Measurements from ENCODE around the gene PAPPA2. TPM values are rescaled to one million over a fixed set of nuclear protein-coding genes. Genes with fewer than 3 reads are reported as not detected.

PAPPA2 gene
- total and polyA plus RNA-seq, 2 of the 8 experiments (the other 6 are each of a cell fraction or from before 2014, with no cell fraction given): 0.08 to 0.88 TPM

DNA sequence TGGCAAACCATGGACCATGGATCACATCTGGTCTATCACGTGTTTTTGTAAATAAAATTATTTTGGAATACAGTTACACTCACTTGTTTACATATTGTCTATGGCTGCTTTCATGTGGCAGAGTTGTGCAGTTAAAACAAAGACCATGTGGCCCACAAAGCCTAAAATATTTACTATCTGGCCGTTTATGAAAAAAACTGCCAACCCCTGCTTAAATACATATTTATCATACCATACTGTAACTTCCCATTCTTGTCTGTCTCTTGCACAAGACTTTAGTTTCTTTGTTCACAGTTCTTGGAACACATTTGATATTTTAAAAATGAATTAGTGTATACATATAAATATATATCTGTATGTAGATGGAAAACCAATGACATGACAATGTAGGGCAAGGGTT, 141.5 kb downstream of the PAPPA2 start:
- H3K79me1 ChIP-seq (ENCODE audit: low read depth, low read length): no peaks in the 10 kb centered on the region
- no peak overlapping the region for H3K56ac ChIP-seq (replicated peaks; ENCODE audit: insufficient read length, low read depth, low read length)
- H3K18ac ChIP-seq (ENCODE audit: extremely low read depth, low read length): no peak overlapping the region
- H3K4me2 ChIP-seq (ENCODE audit: insufficient read depth in 1 of 2, low read depth in 2 of 2, low read length in 2 of 2): no peak overlapping the region
- H2BK120ac ChIP-seq (replicated peaks; ENCODE audit: low read depth, low read length): no peak overlapping the region
- H2AK5ac ChIP-seq (ENCODE audit: low read depth, low read length): no peak overlapping the region
- no peaks in the 10 kb centered on the region for H3K36me3 ChIP-seq (ENCODE audit: control insufficient read depth in 2 of 4, insufficient read depth in 4 of 4, low read length in 3 of 4)
- WGBS, 2 experiments (ENCODE audit: extremely low coverage in 1 of 2, insufficient coverage in 1 of 2, insufficient read length in 1 of 2, insufficient replicate concordance in 2 of 2, low coverage in 1 of 2, low lambda C conversion rate in 2 of 2, missing lambda C conversion rate in 1 of 2): 90% methylated on average over 2 of the region's 2 CpGs; no CpG with 5 or more reads in 1 of the 2 experiments
- no peak overlapping the region for H2BK5ac ChIP-seq (ENCODE audit: low read depth, low read length)
- H2BK20ac ChIP-seq (ENCODE audit: low read length): no peak overlapping the region
- DNase-seq (ENCODE audit: low read depth in 1 of 2, low spot score in 2 of 2) (no peak), FAIRE-seq (no peak)
- H3K27ac ChIP-seq (ENCODE audit: low read depth, low read length): no peak overlapping the region
- no peak for TF ChIP-seq SAP30 (IDR thresholded peaks at IDR 0.05; ENCODE audit: insufficient read depth, insufficient replicate concordance, low read length)
- TF ChIP-seq JUND (IDR thresholded peaks at IDR 0.05; ENCODE audit: low read length): no peak
- TF ChIP-seq BRCA1 (IDR thresholded peaks at IDR 0.05; ENCODE audit: low read depth, low read length): no peak
- TF ChIP-seq, protein P1, sequence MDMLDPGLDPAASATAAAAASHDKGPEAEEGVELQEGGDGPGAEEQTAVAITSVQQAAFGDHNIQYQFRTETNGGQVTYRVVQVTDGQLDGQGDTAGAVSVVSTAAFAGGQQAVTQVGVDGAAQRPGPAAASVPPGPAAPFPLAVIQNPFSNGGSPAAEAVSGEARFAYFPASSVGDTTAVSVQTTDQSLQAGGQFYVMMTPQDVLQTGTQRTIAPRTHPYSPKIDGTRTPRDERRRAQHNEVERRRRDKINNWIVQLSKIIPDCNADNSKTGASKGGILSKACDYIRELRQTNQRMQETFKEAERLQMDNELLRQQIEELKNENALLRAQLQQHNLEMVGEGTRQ (IDR thresholded peaks at IDR 0.05; ENCODE audit: low read length): no peak
- TF ChIP-seq HDAC6 (IDR thresholded peaks at IDR 0.05; ENCODE audit: low read depth, low read length): no peak
- TF ChIP-seq POLR2A (IDR thresholded peaks at IDR 0.05; ENCODE audit: control extremely low read depth in 1 of 2, low read depth in 2 of 2, low read length in 2 of 2): no peak
- H2AFZ ChIP-seq (ENCODE audit: low read length): no peak overlapping the region
- H4K5ac ChIP-seq (ENCODE audit: insufficient read length, low read depth, low read length): no peak overlapping the region
- H3K23me2 ChIP-seq (ENCODE audit: low read depth, low read length): no peaks in the 10 kb centered on the region
- ChIA-PET CTCF (ENCODE audit: partially characterized antibody) (no interaction called here), POLR2A (ENCODE audit: partially characterized antibody) (no interaction called here)
- H3K79me2 ChIP-seq (ENCODE audit: control insufficient read depth in 1 of 2, insufficient read depth in 2 of 2, low read length in 2 of 2): no peaks in the 10 kb centered on the region
- no peak overlapping the region for H3K14ac ChIP-seq (ENCODE audit: insufficient read length)
- H3K23ac ChIP-seq (ENCODE audit: insufficient read length): no peak overlapping the region
- H4K91ac ChIP-seq (replicated peaks; ENCODE audit: insufficient read length, low read length): no peak overlapping the region
- H3K27me3 ChIP-seq (replicated peaks in 1 of 4; ENCODE audit: control insufficient read depth in 3 of 4, extremely low read depth in 1 of 4, insufficient read depth in 3 of 4, low read length in 3 of 4): no peaks in the 10 kb centered on the region
- H2BK12ac ChIP-seq (ENCODE audit: low read depth, low read length): no peak overlapping the region
- H4K20me1 ChIP-seq (replicated peaks in 1 of 2; ENCODE audit: control insufficient read depth in 1 of 2, insufficient read depth in 2 of 2, low read length in 2 of 2): no peaks in the 10 kb centered on the region
- no peak overlapping the region for H2BK15ac ChIP-seq (ENCODE audit: low read length)
- no peaks in the 10 kb centered on the region for H3K4me1 ChIP-seq (replicated peaks in 1 of 4; ENCODE audit: control insufficient read depth in 3 of 4, insufficient read depth in 4 of 4, low read length in 3 of 4)
- H3K9ac ChIP-seq (replicated peaks in 1 of 4; ENCODE audit: extremely low read depth in 1 of 4, low read depth in 3 of 4, low read length in 3 of 4): no peak overlapping the region
- no peak overlapping the region for H3K4me3 ChIP-seq (ENCODE audit: extremely low read depth in 1 of 4, insufficient read depth in 2 of 4, low read depth in 3 of 4, low read length in 4 of 4)
- H4K8ac ChIP-seq (ENCODE audit: extremely low read depth, insufficient read depth, low read length): no peak overlapping the region
- no peaks in the 10 kb centered on the region for H3K9me3 ChIP-seq (ENCODE audit: insufficient read depth in 2 of 2, low read depth in 1 of 2, low read length in 1 of 2)
- no peak overlapping the region for H3K4ac ChIP-seq (replicated peaks; ENCODE audit: insufficient read length, low read depth, low read length)
